ENCODE measurements around the gene TSPEAR. TPM values are rescaled to one million over a fixed set of nuclear protein-coding genes. Genes with fewer than 3 reads are reported as not detected.

The TSPEAR gene
- total RNA-seq, 1 experiment from 2014 or later, result 0.32 TPM

GRCh38 chr21:44454058-44454457 is 257.3 kb downstream of the TSPEAR start:
- Mint-ChIP-seq H3K9me3 (ENCODE audit: unreplicated experiment) (peaks cover 7% of the 10 kb centered on the region), H3K27me3 (ENCODE audit: insufficient read depth, unreplicated experiment) (no peaks in the 10 kb centered on the region), H3K27ac (ENCODE audit: unreplicated experiment) (no peak overlapping the region), H3K4me3 (ENCODE audit: unreplicated experiment) (peak overlapping the region; percentile 71), H3K4me1 (ENCODE audit: low read depth, unreplicated experiment) (peaks cover 7% of the 10 kb centered on the region), H3K36me3 (ENCODE audit: insufficient read depth, unreplicated experiment) (no peaks in the 10 kb centered on the region)
- H3K4me1 ChIP-seq, result peaks cover 18% of the 10 kb centered on the region
- H3K36me3 ChIP-seq (ENCODE audit: control insufficient read depth, insufficient read depth, low read length), result no peaks in the 10 kb centered on the region
- no peak for TF ChIP-seq CTCF (IDR thresholded peaks at IDR 0.05; ENCODE audit: insufficient read depth in 1 of 2, low read depth in 1 of 2, low read length in 1 of 2, severe bottlenecking in 1 of 2, unreplicated experiment in 1 of 2)
- ChIA-PET CTCF (no interaction called here), POLR2A (interaction anchor here (0.6 kb wide), 1 partner anchor 487 kb away, joined by 3 read pairs; no protein-coding TSS in a partner anchor)
- H3K4me3 ChIP-seq (ENCODE audit: low read depth, low read length), result no peak overlapping the region
- intact Hi-C loops (cut with micrococcal nuclease; ENCODE audit: unreplicated experiment), result no loop called here
- H3K27me3 ChIP-seq (replicated peaks; ENCODE audit: control insufficient read depth, insufficient read depth, low read length), result no peaks in the 10 kb centered on the region
- H3K9me3 ChIP-seq, result no peaks in the 10 kb centered on the region
- BruUV-seq (replicated peaks), result no TSS peak
- no peak for DNase-seq

- no peaks in the 10 kb centered on the region for H3K4me1 Mint-ChIP-seq (ENCODE audit: low read depth, unreplicated experiment)
- no peaks in the 10 kb centered on the region for H3K27me3 Mint-ChIP-seq (ENCODE audit: insufficient read depth, unreplicated experiment)
- no peaks in the 10 kb centered on the region for H3K36me3 Mint-ChIP-seq (ENCODE audit: insufficient read depth, unreplicated experiment)
- Histone ChIP-seq H3K27me3 (replicated peaks; ENCODE audit: control insufficient read depth, insufficient read depth, low read length) (no peaks in the 10 kb centered on the region), H3K9me3 (no peaks in the 10 kb centered on the region), H3K4me1 (peaks cover 20% of the 10 kb centered on the region), H3K36me3 (ENCODE audit: control insufficient read depth, insufficient read depth, low read length) (no peaks in the 10 kb centered on the region), H3K4me3 (ENCODE audit: low read depth, low read length) (no peak overlapping the region)
- POLR2A ChIA-PET, result no interaction called here
- CTCF ChIA-PET, result no interaction called here
- no peak for TF ChIP-seq CTCF (IDR thresholded peaks at IDR 0.05; ENCODE audit: insufficient read depth in 1 of 2, low read depth in 1 of 2, low read length in 1 of 2, severe bottlenecking in 1 of 2, unreplicated experiment in 1 of 2)
- peaks cover 7% of the 10 kb centered on the region for H3K9me3 Mint-ChIP-seq (ENCODE audit: unreplicated experiment)
- no peak overlapping the region for H3K4me3 Mint-ChIP-seq (ENCODE audit: unreplicated experiment)
- H3K27ac Mint-ChIP-seq (ENCODE audit: unreplicated experiment), result no peak overlapping the region
- BruUV-seq (replicated peaks), result no TSS peak
- no peak for DNase-seq
- intact Hi-C loops (cut with micrococcal nuclease; ENCODE audit: unreplicated experiment), result no loop called here
Measured at GRCh38 chr21:44453120-44453519, 258.3 kb downstream of the TSPEAR start.

- intact Hi-C loops (cut with micrococcal nuclease; ENCODE audit: unreplicated experiment), result no loop called here
- TF ChIP-seq CTCF (IDR thresholded peaks at IDR 0.05; ENCODE audit: insufficient read depth in 1 of 2, low read depth in 1 of 2, low read length in 1 of 2, severe bottlenecking in 1 of 2, unreplicated experiment in 1 of 2), result no peak
- H3K4me1 Mint-ChIP-seq (ENCODE audit: low read depth, unreplicated experiment), result no peaks in the 10 kb centered on the region
- Histone ChIP-seq H3K27me3 (replicated peaks; ENCODE audit: control insufficient read depth, insufficient read depth, low read length) (no peaks in the 10 kb centered on the region), H3K9me3 (no peaks in the 10 kb centered on the region), H3K36me3 (ENCODE audit: control insufficient read depth, insufficient read depth, low read length) (no peaks in the 10 kb centered on the region), H3K4me1 (peaks cover 9% of the 10 kb centered on the region; the same call in 1 of the 2 replicates), H3K4me3 (ENCODE audit: low read depth, low read length) (no peak overlapping the region)
- no peak overlapping the region for H3K4me3 Mint-ChIP-seq (ENCODE audit: unreplicated experiment)
- H3K9me3 Mint-ChIP-seq (ENCODE audit: unreplicated experiment), result peaks cover 7% of the 10 kb centered on the region
- H3K27ac Mint-ChIP-seq (ENCODE audit: unreplicated experiment), result no peak overlapping the region
- BruUV-seq (replicated peaks), result no TSS peak
- POLR2A ChIA-PET, result no interaction called here
- H3K36me3 Mint-ChIP-seq (ENCODE audit: insufficient read depth, unreplicated experiment), result no peaks in the 10 kb centered on the region
- peak in 1 of 2 experiments; percentile 15 for DNase-seq
- H3K27me3 Mint-ChIP-seq (ENCODE audit: insufficient read depth, unreplicated experiment), result no peaks in the 10 kb centered on the region
- CTCF ChIA-PET, result no interaction called here
Measured at GRCh38 chr21:44450999-44451398, 260.4 kb downstream of the TSPEAR start.

Measured in Caco-2 (cell line).